ENCODE results near the gene SACM1L. TPM values are rescaled to one million over a fixed set of nuclear protein-coding genes. Genes with fewer than 3 reads are reported as not detected.
A peak's percentile ranks its signal among the peaks of the same experiment; 100 is the strongest.

Gene SACM1L
- total RNA-seq, 1 experiment from 2014 or later, result 79.6 TPM

DNA sequence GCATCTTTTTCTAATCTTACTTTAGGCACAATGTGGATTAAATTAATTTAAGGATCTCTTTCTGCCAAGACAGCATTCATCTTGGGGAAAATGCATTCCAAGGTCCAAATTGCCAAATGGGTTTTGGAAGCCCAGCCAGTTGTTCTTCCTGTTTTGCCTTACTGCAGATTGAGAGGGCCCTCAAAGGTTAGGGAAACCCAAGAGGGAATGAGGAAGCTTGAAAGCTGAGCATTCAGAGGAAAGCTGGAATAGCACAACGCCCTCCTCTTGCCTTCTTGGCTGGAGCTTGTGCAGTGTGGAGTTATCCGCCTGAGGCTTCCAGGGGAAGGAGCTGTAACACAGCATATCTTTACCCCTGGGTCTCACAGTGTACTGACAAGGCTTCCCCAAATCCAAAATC lies 18.2 kb upstream of the SACM1L start (continued):
- TF ChIP-seq, protein P1, sequence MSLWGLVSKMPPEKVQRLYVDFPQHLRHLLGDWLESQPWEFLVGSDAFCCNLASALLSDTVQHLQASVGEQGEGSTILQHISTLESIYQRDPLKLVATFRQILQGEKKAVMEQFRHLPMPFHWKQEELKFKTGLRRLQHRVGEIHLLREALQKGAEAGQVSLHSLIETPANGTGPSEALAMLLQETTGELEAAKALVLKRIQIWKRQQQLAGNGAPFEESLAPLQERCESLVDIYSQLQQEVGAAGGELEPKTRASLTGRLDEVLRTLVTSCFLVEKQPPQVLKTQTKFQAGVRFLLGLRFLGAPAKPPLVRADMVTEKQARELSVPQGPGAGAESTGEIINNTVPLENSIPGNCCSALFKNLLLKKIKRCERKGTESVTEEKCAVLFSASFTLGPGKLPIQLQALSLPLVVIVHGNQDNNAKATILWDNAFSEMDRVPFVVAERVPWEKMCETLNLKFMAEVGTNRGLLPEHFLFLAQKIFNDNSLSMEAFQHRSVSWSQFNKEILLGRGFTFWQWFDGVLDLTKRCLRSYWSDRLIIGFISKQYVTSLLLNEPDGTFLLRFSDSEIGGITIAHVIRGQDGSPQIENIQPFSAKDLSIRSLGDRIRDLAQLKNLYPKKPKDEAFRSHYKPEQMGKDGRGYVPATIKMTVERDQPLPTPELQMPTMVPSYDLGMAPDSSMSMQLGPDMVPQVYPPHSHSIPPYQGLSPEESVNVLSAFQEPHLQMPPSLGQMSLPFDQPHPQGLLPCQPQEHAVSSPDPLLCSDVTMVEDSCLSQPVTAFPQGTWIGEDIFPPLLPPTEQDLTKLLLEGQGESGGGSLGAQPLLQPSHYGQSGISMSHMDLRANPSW (CRISPR knock-in tag; conservative IDR thresholded peaks at IDR 0.05; ENCODE audit: low read depth), result no peak
- TF ChIP-seq GRHL2 (CRISPR knock-in tag; IDR thresholded peaks at IDR 0.05; ENCODE audit: insufficient replicate concordance, severe bottlenecking) (no peak), ZNF138 (CRISPR knock-in tag; conservative IDR thresholded peaks at IDR 0.05) (no peak), ZNF425 (CRISPR knock-in tag; conservative IDR thresholded peaks at IDR 0.05) (no peak)
- TF ChIP-seq, protein P2, sequence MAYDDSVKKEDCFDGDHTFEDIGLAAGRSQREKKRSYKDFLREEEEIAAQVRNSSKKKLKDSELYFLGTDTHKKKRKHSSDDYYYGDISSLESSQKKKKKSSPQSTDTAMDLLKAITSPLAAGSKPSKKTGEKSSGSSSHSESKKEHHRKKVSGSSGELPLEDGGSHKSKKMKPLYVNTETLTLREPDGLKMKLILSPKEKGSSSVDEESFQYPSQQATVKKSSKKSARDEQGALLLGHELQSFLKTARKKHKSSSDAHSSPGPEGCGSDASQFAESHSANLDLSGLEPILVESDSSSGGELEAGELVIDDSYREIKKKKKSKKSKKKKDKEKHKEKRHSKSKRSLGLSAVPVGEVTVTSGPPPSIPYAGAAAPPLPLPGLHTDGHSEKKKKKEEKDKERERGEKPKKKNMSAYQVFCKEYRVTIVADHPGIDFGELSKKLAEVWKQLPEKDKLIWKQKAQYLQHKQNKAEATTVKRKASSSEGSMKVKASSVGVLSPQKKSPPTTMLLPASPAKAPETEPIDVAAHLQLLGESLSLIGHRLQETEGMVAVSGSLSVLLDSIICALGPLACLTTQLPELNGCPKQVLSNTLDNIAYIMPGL (CRISPR knock-in tag; IDR thresholded peaks at IDR 0.05), result no peak

- Mint-ChIP-seq H3K27me3 (ENCODE audit: low read depth) (no peaks in the 10 kb centered on the region), H3K4me1 (peaks cover 53% of the 10 kb centered on the region), H3K4me3 (no peak overlapping the region), H3K27ac (peak overlapping the region; percentile 91), H3K9me3 (peaks cover 2% of the 10 kb centered on the region; the same call in 1 of the 2 replicates), H3K36me3 (peaks cover 57% of the 10 kb centered on the region)
- peak; percentile 54 for DNase-seq (ENCODE audit: low spot score)
- CTCF ChIA-PET, result interaction anchor here (0.6 to 2.2 kb wide), 3 partner anchors 13 to 403 kb away, joined by 3 to 12 read pairs (median 3); no protein-coding TSS in a partner anchor
- POLR2A ChIA-PET, result no interaction called here
- TF ChIP-seq FOXP1 (CRISPR knock-in tag; IDR thresholded peaks at IDR 0.05; ENCODE audit: borderline replicate concordance), result no peak
- TF ChIP-seq, protein P3, sequence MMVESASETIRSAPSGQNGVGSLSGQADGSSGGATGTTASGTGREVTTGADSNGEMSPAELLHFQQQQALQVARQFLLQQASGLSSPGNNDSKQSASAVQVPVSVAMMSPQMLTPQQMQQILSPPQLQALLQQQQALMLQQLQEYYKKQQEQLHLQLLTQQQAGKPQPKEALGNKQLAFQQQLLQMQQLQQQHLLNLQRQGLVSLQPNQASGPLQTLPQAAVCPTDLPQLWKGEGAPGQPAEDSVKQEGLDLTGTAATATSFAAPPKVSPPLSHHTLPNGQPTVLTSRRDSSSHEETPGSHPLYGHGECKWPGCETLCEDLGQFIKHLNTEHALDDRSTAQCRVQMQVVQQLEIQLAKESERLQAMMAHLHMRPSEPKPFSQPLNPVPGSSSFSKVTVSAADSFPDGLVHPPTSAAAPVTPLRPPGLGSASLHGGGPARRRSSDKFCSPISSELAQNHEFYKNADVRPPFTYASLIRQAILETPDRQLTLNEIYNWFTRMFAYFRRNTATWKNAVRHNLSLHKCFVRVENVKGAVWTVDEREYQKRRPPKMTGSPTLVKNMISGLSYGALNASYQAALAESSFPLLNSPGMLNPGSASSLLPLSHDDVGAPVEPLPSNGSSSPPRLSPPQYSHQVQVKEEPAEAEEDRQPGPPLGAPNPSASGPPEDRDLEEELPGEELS (CRISPR knock-in tag; IDR thresholded peaks at IDR 0.05), result no peak
- peak; percentile 82 for TF ChIP-seq ZNF423 (CRISPR knock-in tag; IDR thresholded peaks at IDR 0.05)
- ATAC-seq, result peak; percentile 73
Observed at GRCh38 chr3:45673273-45673672, 15.9 kb upstream of the SACM1L start.

GRCh38 chr3:45676325-45677032 lies 12.7 kb upstream of the SACM1L start:
- CTCF ChIA-PET, result interaction anchor here (1.0 to 3.8 kb wide), 4 partner anchors 8 to 156 kb away, joined by 3 to 16 read pairs (median 6); no protein-coding TSS in a partner anchor
- H3K4me3 Mint-ChIP-seq, result no peak overlapping the region
- H3K9me3 Mint-ChIP-seq, result peaks cover 2% of the 10 kb centered on the region; the same call in 1 of the 2 replicates
- ATAC-seq (no peak), DNase-seq (ENCODE audit: low spot score) (no peak)
- peaks cover 61% of the 10 kb centered on the region for H3K4me1 Mint-ChIP-seq
- H3K27ac Mint-ChIP-seq, result peak overlapping the region; percentile 93
- no peaks in the 10 kb centered on the region for H3K27me3 Mint-ChIP-seq (ENCODE audit: low read depth)
- H3K36me3 Mint-ChIP-seq, result peaks cover 49% of the 10 kb centered on the region
- POLR2A ChIA-PET, result interaction anchor here (2.4 kb wide), 1 partner anchor 14 kb away, joined by 9 read pairs; the partner anchor contains the start of gene SACM1L
- TF ChIP-seq ZNF121 (CRISPR knock-in tag; IDR thresholded peaks at IDR 0.05) (no peak), TCF7 (CRISPR knock-in tag; IDR thresholded peaks at IDR 0.05; ENCODE audit: low read depth) (no peak), NFYB (CRISPR knock-in tag; conservative IDR thresholded peaks at IDR 0.05; ENCODE audit: low read depth) (no peak)
- TF ChIP-seq, protein P4, sequence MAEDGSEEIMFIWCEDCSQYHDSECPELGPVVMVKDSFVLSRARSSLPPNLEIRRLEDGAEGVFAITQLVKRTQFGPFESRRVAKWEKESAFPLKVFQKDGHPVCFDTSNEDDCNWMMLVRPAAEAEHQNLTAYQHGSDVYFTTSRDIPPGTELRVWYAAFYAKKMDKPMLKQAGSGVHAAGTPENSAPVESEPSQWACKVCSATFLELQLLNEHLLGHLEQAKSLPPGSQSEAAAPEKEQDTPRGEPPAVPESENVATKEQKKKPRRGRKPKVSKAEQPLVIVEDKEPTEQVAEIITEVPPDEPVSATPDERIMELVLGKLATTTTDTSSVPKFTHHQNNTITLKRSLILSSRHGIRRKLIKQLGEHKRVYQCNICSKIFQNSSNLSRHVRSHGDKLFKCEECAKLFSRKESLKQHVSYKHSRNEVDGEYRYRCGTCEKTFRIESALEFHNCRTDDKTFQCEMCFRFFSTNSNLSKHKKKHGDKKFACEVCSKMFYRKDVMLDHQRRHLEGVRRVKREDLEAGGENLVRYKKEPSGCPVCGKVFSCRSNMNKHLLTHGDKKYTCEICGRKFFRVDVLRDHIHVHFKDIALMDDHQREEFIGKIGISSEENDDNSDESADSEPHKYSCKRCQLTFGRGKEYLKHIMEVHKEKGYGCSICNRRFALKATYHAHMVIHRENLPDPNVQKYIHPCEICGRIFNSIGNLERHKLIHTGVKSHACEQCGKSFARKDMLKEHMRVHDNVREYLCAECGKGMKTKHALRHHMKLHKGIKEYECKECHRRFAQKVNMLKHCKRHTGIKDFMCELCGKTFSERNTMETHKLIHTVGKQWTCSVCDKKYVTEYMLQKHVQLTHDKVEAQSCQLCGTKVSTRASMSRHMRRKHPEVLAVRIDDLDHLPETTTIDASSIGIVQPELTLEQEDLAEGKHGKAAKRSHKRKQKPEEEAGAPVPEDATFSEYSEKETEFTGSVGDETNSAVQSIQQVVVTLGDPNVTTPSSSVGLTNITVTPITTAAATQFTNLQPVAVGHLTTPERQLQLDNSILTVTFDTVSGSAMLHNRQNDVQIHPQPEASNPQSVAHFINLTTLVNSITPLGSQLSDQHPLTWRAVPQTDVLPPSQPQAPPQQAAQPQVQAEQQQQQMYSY (CRISPR knock-in tag; IDR thresholded peaks at IDR 0.05), result no peak
- TF ChIP-seq, protein P5, sequence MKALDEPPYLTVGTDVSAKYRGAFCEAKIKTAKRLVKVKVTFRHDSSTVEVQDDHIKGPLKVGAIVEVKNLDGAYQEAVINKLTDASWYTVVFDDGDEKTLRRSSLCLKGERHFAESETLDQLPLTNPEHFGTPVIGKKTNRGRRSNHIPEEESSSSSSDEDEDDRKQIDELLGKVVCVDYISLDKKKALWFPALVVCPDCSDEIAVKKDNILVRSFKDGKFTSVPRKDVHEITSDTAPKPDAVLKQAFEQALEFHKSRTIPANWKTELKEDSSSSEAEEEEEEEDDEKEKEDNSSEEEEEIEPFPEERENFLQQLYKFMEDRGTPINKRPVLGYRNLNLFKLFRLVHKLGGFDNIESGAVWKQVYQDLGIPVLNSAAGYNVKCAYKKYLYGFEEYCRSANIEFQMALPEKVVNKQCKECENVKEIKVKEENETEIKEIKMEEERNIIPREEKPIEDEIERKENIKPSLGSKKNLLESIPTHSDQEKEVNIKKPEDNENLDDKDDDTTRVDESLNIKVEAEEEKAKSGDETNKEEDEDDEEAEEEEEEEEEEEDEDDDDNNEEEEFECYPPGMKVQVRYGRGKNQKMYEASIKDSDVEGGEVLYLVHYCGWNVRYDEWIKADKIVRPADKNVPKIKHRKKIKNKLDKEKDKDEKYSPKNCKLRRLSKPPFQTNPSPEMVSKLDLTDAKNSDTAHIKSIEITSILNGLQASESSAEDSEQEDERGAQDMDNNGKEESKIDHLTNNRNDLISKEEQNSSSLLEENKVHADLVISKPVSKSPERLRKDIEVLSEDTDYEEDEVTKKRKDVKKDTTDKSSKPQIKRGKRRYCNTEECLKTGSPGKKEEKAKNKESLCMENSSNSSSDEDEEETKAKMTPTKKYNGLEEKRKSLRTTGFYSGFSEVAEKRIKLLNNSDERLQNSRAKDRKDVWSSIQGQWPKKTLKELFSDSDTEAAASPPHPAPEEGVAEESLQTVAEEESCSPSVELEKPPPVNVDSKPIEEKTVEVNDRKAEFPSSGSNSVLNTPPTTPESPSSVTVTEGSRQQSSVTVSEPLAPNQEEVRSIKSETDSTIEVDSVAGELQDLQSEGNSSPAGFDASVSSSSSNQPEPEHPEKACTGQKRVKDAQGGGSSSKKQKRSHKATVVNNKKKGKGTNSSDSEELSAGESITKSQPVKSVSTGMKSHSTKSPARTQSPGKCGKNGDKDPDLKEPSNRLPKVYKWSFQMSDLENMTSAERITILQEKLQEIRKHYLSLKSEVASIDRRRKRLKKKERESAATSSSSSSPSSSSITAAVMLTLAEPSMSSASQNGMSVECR (CRISPR knock-in tag; IDR thresholded peaks at IDR 0.05; ENCODE audit: borderline replicate concordance), result no peak
